PC-3 (cell line): ENCODE results near the gene AP3M1. TPM values are rescaled to one million over a fixed set of nuclear protein-coding genes. Genes with fewer than 3 reads are reported as not detected.

Experiments
- ATAC-seq: fragments of 200-7000 bp; cut with Tn5 transposase; 2 replicates; pipeline ENCODE4 v1.9.1; 2020; ENCODE audit warnings: mild to moderate bottlenecking, moderate library complexity
- BruUV-seq: library from RNA; stranded (reverse); fragments of 400-500 nt; replicated peaks from 2 replicates; lab custom pipeline; 2021; lab: Mats Ljungman, UMichigan
- CTCF ChIA-PET: fragments of 300-600 bp; sonication (Branson Sonifier 250); formaldehyde crosslinking; loops from one replicate; lab custom pipeline; 2022; ENCODE audit warnings: antibody characterized with exemption; lab: Charles Lee
- POLR2A ChIA-PET: fragments of 300-600 bp; sonication (Branson Sonifier 250); formaldehyde crosslinking; loops from one replicate; lab custom pipeline; 2022; ENCODE audit warnings: antibody characterized with exemption; ENCODE audit not compliant: unreplicated experiment; lab: Charles Lee
- DNase-seq: peaks from one replicate; pipeline ENCODE4 v3.0.0-alpha.2; 2015
- H2AFZ ChIP-seq: fragments of 300-600 bp; sonication (generic); 2 replicates; pipeline ENCODE4 v1.6.0; 2016; ENCODE audit warnings: antibody characterized with exemption, low read length
- H3F3A ChIP-seq: fragments of 300-600 bp; sonication (generic); one replicate; pipeline ENCODE4 v1.6.0; 2017; ENCODE audit warnings: antibody characterized with exemption, low read length, control low read depth, mild to moderate bottlenecking; ENCODE audit not compliant: unreplicated experiment
- H3K27ac ChIP-seq: fragments of 300-600 bp; sonication (generic); 2 replicates; pipeline ENCODE4 v1.5.1; 2016; ENCODE audit warnings: mild to moderate bottlenecking, low read length
- H3K27me3 ChIP-seq: fragments of 300-600 bp; sonication (generic); 2 replicates; pipeline ENCODE4 v1.6.1; 2016; ENCODE audit warnings: low read length, mixed read lengths
- H3K36me3 ChIP-seq: fragments of 300-600 bp; sonication (generic); 2 replicates; pipeline ENCODE4 v1.6.1; 2016; ENCODE audit warnings: low read depth, mixed run types, low read length, mixed read lengths
- H3K4me1 ChIP-seq: fragments of 300-600 bp; sonication (generic); 2 replicates; pipeline ENCODE4 v1.5.1; 2016; ENCODE audit warnings: low read length; ENCODE audit not compliant: insufficient read depth
- H3K4me2 ChIP-seq: fragments of 300-600 bp; sonication (generic); 2 replicates; pipeline ENCODE4 v1.6.0; 2016; ENCODE audit warnings: low read length
- H3K4me3 ChIP-seq: fragments of 300-600 bp; sonication (generic); 2 replicates; pipeline ENCODE4 v1.5.1; 2016; ENCODE audit warnings: mild to moderate bottlenecking, low read length, mixed read lengths
- H3K79me2 ChIP-seq: fragments of 300-600 bp; sonication (generic); 2 replicates; pipeline ENCODE4 v1.6.1; 2017; ENCODE audit warnings: low read length, mixed read lengths
- H3K9ac ChIP-seq: fragments of 300-600 bp; sonication (generic); 2 replicates; pipeline ENCODE4 v1.6.0; 2016; ENCODE audit warnings: mild to moderate bottlenecking, low read length
- H3K9me2 ChIP-seq: fragments of 300-600 bp; sonication (generic); replicated peaks from 2 replicates; pipeline ENCODE4 v1.6.1; 2016; ENCODE audit warnings: mixed run types, low read length, mixed read lengths
- H3K9me3 ChIP-seq: fragments of 300-600 bp; sonication (generic); 2 replicates; pipeline ENCODE4 v1.6.1; 2016; ENCODE audit warnings: low read length, mixed read lengths
- H4K20me1 ChIP-seq: fragments of 300-600 bp; sonication (generic); 2 replicates; pipeline ENCODE4 v1.6.1; 2016; ENCODE audit warnings: low read length, mixed read lengths
- CTCF ChIP-seq: fragments of 300-600 bp; sonication (generic); conservative IDR thresholded peaks from 2 replicates; pipeline ENCODE4 v1.5.1; 2017; ENCODE audit warnings: antibody characterized with exemption, low read depth, mild to moderate bottlenecking, low read length
- EZH2 ChIP-seq: fragments of 300-600 bp; sonication (generic); IDR thresholded peaks from one replicate; pipeline ENCODE4 v1.6.1; 2017; ENCODE audit warnings: antibody characterized with exemption, mild to moderate bottlenecking, low read length; ENCODE audit not compliant: unreplicated experiment
- EZH2phosphoT487 ChIP-seq: fragments of 300-600 bp; sonication (generic); IDR thresholded peaks from 2 replicates; pipeline ENCODE4 v1.6.1; 2018; ENCODE audit warnings: mild to moderate bottlenecking, antibody characterized with exemption, low read length, borderline replicate concordance
- intact Hi-C: fragments of 100-400 bp; cut with micrococcal nuclease; formaldehyde crosslinking; loops from 2 replicates; pipeline ENCODE4 v1.9.0; 2023
- total RNA-seq: library from RNA; depleted of rRNA; stranded (reverse); fragments of >200 nt; gene quantifications from 2 replicates; pipeline ENCODE4 v1.2.3, GENCODE V29; 2014

Gene AP3M1
- total RNA-seq, 1 experiment from 2014 or later, result 165 TPM

GRCh38 chr10:74194999-74195398 is 44.4 kb upstream of the AP3M1 start:
- H3K27ac ChIP-seq, result peak overlapping the region; percentile 59
- H3K4me1 ChIP-seq, result peaks cover 54% of the 10 kb centered on the region
- peak overlapping the region; percentile 18 for H3K9ac ChIP-seq
- BruUV-seq, result no TSS peak
- no peak overlapping the region for H2AFZ ChIP-seq
- H3K9me3 ChIP-seq, result no peaks in the 10 kb centered on the region
- ChIA-PET CTCF (no interaction called here), POLR2A (no interaction called here)
- TF ChIP-seq EZH2phosphoT487 (no peak), CTCF (no peak), EZH2 (no peak)
- ATAC-seq (peak; percentile 37), DNase-seq (peak; percentile 89)
- H3K79me2 ChIP-seq, result peaks cover 98% of the 10 kb centered on the region
- no peaks in the 10 kb centered on the region for H3K27me3 ChIP-seq
- peak overlapping the region; percentile 26 for H3K4me2 ChIP-seq
- peaks cover 31% of the 10 kb centered on the region for H3F3A ChIP-seq
- H3K4me3 ChIP-seq, result no peak overlapping the region
- intact Hi-C loops, result loop anchor here (5.0 kb wide), 1 partner anchor 198 kb away; the partner anchor contains the start of gene VCL
- H3K9me2 ChIP-seq, result no peaks in the 10 kb centered on the region
- peaks cover 60% of the 10 kb centered on the region for H4K20me1 ChIP-seq
- peaks cover 13% of the 10 kb centered on the region; the same call in 1 of the 2 replicates for H3K36me3 ChIP-seq

GRCh38 chr10:74194545-74194944 is 43.9 kb upstream of the AP3M1 start:
- H4K20me1 ChIP-seq, result peaks cover 61% of the 10 kb centered on the region
- H3K27me3 ChIP-seq, result no peaks in the 10 kb centered on the region
- H3K9ac ChIP-seq, result peak overlapping the region; percentile 18
- TF ChIP-seq CTCF (0 out of 2 replicates have a peak, but pooled peaks have one; percentile 13), EZH2phosphoT487 (no peak)
- peak overlapping the region; percentile 26 for H3K4me2 ChIP-seq
- H3K4me1 ChIP-seq, result peaks cover 57% of the 10 kb centered on the region
- ATAC-seq, result peak; percentile 4; the same call in 1 of the 2 replicates
- peak overlapping the region; percentile 59 for H3K27ac ChIP-seq
- intact Hi-C loops, result loop anchor here (5.0 kb wide), 1 partner anchor 197 kb away; the partner anchor contains the start of gene VCL
- CTCF ChIA-PET, result no interaction called here
- H2AFZ ChIP-seq, result no peak overlapping the region
- POLR2A ChIA-PET, result no interaction called here
- H3K4me3 ChIP-seq, result no peak overlapping the region
- peaks cover 96% of the 10 kb centered on the region for H3K79me2 ChIP-seq
- DNase-seq, result peak; percentile 90
- peaks cover 13% of the 10 kb centered on the region; the same call in 1 of the 2 replicates for H3K36me3 ChIP-seq
- no peaks in the 10 kb centered on the region for H3K9me2 ChIP-seq
- peaks cover 33% of the 10 kb centered on the region for H3F3A ChIP-seq
- H3K9me3 ChIP-seq, result no peaks in the 10 kb centered on the region
- no TSS peak for BruUV-seq

- Histone ChIP-seq H3K4me2 (peak overlapping the region; percentile 77), H3K79me2 (peaks cover 96% of the 10 kb centered on the region), H2AFZ (no peak overlapping the region), H3K27me3 (no peaks in the 10 kb centered on the region), H4K20me1 (peaks cover 55% of the 10 kb centered on the region), H3K36me3 (0 out of 2 replicates have a peak, but pooled peaks cover 3% of the 10 kb centered on the region), H3K27ac (peak overlapping the region; percentile 75), H3K9me3 (no peaks in the 10 kb centered on the region), H3K9me2 (no peaks in the 10 kb centered on the region), H3K4me3 (peak overlapping the region; percentile 46), H3F3A (peaks cover 39% of the 10 kb centered on the region), H3K9ac (peak overlapping the region; percentile 54), H3K4me1 (peaks cover 86% of the 10 kb centered on the region)
- TF ChIP-seq EZH2 (no peak), CTCF (no peak), EZH2phosphoT487 (no peak)
- ATAC-seq (peak; percentile 12), DNase-seq (peak; percentile 81)
- POLR2A ChIA-PET, result interaction anchor here (0.6 to 2.5 kb wide), 9 partner anchors 8 to 134 kb away, joined by 4 to 19 read pairs (median 6); partner anchors contain the start of genes ADK and AP3M1
- intact Hi-C loops, result loop anchor here (1.0 to 5.0 kb wide), 5 partner anchors 14 to 193 kb away; partner anchors contain the start of genes ADK and VCL
- CTCF ChIA-PET, result interaction anchor here (0.8 to 2.1 kb wide), 5 partner anchors 13 to 635 kb away, joined by 3 to 13 read pairs (median 6); partner anchors contain the start of gene ADK
- BruUV-seq, result TSS peak; percentile 57
These were observed 39.9 kb upstream of the AP3M1 start for GRCh38 chr10:74190494-74190893.
